ACHN (cell line): Measurements from ENCODE around the gene P2RX2.

Experiments
- DNase-seq: peaks from one replicate; pipeline ENCODE4 v3.0.0-alpha.2; 2015
- in situ Hi-C: cut with HindIII; loops from 2 replicates; pipeline ENCODE4 v1.10.0; 2017; ENCODE audit warnings: low sequenced_read_pairs, low pct_ligation_motif_present, low pct_unique_long_range_greater_than_20kb

P2RX2 gene

DNA sequence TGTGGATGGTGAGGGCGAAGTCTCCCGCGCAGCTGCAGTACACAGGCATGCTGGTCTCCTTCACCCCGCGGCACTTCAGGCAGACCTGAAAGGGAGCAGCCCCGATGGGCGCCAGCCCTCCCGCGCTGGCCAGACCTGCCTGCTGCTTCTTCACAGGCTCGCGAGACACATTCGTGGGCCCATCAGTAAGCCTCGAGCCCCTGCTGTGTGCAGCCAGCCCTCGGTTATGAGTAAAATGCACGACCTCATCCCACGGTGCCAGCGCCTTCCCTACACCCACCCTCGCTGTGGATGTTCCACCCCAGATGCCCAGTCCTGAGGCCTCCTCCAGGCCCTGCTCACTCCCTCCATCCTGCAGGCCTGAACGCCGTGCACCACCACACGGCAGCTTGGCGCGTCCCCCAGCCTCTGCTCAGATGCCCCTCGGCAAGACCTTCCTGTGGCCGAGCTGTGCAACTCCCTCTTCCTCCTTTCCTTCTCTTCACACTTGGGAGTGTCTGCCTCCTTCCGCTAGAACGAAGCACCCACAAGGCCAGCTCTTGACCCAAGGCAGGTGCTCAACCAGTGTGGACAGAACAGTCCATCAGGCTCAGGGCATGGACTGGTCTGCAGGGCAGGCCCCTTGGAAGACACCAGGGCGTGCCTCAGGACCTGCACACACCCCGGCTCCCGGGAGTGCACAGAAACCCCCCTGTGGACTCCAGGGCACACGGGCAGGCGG, 6.5 kb downstream of the P2RX2 start:
- DNase-seq, result no peak
- in situ Hi-C loops, result loop anchor here (25.0 kb wide), 1 partner anchor 488 kb away; the partner anchor contains the start of genes DDX51 and NOC4L

DNA sequence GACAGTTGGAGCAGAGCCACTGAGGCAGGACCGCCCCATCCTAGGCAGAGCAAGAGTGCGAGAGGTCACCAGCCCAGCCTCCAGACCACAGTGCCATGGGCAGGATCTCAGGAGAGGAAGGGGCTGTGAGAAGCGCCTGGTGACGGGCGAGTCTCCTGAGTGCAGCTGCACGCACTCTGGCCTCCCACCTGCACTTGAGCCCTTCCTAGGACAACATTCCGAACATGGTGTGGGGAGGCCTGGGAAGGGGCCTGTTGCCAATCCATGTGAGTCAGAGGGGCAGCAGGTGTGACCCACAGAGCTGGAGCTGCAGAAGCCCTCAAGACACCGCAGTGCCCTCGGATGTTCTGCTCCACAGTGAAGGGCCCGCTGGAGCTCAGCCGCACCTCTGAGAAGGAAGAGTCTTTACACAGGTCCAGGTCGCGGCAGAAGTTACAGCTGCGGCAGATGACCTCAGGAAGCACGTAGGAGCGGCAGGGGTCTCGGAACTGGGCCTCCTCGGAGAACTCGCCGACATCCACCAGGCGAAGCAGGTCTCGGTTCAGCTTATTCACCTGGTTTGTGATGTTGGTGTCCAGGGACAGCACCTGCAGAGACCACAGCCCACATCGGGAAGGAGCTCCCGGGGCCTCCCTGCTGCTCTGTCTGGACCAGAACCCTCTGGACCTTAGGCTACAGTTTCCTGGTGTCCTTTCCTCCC, 7.3 kb downstream of the P2RX2 start:
- DNase-seq, result no peak
- in situ Hi-C loops, result no loop called here

DNA sequence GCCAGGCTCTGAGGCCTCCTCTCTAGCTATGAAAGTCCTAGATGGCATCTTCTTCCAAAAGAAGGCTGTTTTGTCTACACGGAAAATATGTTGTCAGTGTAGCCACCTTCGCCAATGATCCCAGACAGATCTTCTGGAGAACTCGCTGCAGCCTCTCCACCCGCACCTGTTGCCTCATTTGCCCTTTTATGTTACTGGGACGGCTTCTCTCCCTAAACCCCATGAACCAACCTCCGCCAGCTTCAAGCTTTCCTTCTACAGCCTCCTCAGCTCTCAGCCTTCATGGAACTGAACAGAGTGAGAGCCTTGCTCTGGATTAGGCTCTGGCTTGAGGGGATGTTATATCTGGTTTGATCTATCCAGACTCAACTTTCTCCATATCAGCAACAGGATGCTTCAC, 10.8 kb downstream of the P2RX2 start:
- in situ Hi-C loops, result no loop called here
- DNase-seq, result no peak

DNA sequence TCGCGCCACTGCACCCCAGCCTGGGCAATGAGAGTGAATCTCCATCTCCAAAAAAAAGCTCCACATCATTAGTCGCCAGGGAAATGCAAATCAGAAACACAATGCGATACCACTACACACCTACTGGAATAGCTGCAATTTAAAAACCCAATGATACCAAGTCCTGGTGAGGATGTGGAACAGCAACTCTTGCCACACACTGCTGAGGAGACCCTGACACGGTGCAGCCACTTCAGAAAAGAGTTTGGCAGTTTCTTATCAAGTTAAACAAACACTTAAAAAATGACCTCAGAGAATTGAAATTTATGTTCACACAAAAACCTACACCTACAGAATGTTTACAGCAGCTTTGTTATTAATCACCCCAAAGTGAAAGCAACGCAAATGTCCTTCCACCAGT, 12.1 kb downstream of the P2RX2 start:
- no peak for DNase-seq
- in situ Hi-C loops, result no loop called here

DNA sequence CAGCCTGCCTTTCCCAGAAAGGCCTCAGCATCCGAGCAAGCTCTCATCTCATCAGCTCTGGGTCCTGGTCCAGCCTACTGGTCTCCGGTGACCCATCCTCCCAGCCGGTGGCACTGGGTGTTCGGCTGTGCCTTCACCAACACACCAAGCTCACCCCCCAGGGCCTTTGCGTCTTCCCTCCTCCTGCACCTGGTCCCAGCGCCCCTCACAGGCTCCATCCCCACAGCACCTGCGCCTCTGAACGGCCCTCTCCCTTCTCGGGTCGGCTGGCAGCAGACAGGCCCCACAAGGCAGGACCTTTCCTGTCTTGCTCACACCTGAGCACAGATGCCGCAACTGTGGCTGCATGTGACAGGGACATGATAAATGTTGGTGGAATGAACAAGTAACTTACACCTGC, 13.1 kb downstream of the P2RX2 start:
- no peak for DNase-seq
- in situ Hi-C loops, result no loop called here

DNA sequence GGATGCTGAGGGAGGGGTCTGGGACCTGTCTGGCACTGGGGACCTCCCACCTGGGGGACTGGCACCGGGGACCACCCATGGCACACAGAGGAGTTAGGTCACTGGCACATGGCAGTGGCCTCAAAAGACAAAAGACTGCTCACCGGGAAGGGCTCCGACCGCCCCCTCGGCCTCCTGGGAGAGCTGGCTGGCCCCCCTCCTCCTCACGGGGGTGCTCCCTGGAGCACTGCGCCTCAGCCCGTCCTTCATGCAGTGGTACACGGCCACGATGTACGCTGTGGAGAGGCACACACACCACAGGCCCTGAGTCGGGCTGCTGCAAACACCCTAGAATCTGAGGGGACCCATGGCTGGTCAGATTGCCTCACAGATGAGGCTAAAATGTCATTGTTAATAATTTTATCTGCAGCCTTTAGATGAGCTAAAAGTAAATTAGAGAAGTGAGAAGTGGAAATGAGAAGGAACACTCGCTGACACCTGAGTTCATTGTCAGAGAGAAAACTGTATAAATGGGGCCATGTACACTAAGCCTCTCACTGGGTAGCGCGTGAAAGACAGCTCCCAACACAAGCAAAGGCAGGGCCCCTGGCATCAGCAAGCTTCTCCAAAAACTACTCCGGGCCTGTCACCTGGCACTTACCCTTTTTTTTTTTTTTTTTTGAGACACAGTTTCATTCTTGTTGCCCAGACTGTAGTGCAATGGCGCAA, 14.1 kb downstream of the P2RX2 start:
- in situ Hi-C loops, result no loop called here
- no peak for DNase-seq

DNA sequence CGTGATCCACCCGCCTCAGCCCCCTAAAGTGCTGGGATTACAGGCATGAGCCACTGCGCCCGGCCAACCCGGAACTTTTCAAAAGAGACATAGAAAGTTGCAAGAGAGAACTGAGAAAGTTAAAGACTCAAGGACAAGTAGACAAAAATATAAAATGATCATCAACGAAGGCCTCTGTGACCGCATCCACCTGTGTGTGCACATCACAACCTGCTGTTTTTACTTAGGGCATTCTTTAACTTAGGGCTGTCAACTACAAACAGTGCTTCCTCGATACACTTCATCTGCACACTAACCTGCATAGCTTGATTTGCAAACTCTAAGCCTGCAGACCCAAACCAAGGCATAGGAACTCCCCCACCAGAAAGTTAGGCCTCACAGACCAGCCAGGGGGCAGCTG, 14.8 kb downstream of the P2RX2 start:
- DNase-seq, result no peak
- in situ Hi-C loops, result no loop called here

DNA sequence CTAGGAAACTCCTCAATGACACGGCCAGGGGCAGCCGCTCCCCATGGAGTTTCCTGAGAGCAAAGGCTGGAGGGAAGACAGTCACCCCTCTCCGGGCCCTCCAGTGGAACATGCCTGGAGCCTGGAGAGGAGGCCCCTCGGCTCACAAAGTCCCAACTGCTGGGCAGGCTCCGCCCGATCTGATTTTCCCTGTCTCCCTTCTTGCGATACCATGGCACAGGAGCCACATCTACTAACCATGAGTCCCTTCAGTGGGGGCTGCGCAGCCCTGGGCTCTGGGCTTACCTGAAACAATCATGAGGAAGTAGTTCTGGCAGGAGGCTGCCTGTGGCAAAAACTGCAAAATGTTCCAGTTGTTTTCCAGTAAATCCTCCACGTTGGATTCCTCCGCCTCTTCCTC, 15.3 kb downstream of the P2RX2 start:
- in situ Hi-C loops, result no loop called here
- DNase-seq, result no peak

DNA sequence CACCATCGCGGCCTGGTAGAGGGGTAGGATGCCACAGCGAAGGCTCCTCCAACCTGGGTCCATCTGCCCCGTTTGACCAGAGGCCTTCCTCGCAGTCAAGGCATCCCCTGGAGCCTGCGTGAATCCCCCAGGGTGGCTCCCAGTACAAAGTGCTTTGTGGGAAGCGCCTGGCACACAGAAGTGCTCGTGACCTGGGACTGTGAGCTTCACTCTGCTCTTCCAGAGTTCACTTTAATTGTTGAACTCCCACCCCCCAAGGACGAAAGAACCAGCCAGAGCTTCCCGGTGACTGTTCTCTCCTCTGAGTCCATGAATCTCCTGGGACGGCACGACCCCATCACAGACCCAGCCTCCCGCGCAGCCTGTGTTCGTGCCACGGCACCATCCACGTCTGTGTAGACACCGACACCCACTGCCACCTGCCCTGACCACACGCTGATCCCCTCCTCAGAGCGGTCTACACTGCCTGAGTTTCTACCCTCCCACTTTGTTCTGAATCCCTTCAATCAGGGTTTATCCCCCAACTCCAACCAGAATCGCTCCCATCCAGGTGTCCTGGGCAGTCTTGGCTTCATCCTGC, 15.9 kb downstream of the P2RX2 start:
- DNase-seq, result no peak
- in situ Hi-C loops, result no loop called here

DNA sequence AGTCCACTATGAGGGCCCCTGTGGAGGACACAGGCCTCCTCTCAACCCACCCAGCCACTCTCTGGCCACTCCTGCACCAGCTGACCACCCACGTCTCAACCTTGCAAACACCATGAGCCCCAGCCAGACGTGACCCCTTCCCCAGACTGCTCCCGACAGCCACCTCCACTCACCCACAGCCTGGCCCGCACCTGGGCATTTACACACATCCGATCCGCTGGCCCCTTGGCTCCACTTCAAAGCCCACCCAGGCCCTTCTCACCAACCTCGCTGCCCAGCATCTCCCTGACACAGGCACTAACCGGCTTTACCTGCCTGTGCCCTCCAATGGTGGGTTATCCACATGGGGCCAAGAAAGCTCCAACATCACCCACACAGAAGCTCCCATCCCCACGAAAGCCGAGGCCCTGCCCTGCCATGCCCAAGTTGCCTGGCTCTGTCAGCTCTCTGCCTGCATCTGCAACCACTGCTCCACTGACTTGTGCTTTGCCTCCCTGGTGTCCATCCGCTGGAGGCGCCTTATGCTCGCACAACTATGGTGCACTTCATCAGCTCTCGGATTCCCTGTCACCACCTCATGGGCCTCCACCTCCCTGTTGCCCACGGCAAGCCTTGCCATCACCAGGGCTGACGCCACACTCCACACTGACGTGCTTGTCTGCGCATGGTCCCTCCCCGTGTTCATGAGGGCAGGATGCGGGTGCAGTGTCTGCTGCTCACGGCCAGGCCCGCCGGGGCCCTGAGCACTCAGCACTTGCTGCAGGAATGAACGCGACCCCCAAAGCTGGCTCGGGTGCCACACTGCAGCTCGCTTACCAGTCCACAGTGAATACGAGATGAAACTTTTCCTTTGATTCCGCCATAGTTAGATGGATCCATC, 16.7 kb downstream of the P2RX2 start:
- in situ Hi-C loops, result no loop called here
- no peak for DNase-seq

DNA sequence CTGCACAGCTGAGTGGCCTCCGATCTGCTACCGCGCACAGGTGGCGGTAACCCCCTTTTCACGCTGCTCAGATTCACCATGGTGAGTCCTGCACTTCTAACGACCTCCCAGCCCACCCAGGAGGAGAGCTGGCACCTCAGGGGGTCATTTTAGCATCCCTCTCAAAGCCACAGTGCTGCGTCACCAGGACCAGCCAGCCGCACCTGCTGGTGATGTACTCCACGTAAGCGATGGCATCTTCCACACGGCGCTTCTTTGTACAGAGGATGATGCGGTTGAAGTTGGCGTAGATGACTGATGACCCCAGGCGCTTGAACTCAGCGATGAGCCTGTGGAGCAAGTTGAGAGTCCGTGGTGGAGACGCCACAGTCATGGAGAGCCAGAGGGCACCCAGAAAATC, 19.2 kb downstream of the P2RX2 start:
- no peak for DNase-seq
- in situ Hi-C loops, result no loop called here

DNA sequence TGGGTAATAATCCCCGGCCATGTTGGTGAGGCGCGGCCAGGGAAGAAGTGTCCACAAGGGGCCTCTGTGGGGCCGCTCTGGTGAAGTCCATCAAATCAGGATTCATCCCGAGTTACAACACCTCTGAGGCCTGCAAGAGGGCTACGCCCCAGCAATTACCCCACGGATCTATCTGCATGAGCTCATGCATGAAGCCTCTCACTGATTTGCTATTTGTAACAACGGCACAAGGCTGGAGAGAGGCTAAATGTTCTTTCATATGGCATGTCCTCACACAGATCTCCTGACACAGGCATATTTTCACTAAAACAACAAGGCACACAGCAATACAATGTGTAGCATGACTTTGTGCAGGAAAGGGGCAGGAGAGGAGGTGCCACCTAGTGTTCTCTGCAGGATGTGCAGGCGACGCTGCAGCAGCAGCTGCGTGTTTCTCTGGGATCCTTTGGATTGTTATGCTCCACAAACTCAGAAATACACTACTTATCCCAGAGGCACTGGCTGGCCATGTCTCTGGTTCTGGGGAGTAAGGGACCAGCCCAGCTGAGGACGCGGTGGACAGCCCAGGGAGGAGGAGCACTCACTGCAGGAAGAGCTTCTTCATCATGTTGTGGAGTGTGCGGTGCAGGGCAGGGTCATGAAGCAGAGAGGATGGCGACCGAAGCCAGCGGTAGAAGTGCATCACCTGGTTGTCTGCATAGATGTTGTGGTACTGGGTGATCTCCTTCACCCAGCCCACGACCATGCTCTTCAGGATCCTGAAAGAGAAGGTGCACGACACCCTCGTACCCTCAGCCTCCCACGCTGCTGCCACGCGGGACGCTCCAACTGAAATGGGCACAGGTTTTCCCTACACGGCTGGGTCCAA, 20.2 kb downstream of the P2RX2 start:
- DNase-seq, result peak; percentile 47
- in situ Hi-C loops, result no loop called here

DNA sequence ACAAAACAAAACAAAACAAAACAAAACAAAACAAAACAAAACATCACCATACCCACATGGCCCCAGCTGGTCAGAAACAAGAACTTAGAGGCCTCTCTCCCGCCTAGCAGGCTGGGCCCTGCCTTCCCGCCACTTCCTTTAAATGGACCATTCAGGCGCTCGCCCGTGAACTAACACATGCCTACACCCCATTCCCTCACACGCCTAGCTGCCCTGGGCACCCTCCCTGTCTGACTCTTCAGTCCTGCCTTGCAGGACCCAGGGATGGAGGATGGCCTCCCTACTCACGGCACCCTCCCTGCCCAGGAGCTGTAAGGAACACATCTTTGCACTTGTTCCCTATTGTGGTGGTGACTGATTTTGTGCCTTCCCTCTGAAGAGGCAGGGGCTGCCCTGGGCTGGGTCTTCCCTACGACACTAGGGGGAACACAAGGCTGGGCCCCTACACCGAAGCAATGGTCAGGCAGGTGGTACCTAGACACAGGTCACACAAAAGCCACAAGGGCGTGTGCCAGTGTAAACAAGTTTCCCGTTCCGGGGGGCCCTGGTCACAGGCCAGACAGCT, 21.5 kb downstream of the P2RX2 start:
- in situ Hi-C loops, result no loop called here
- DNase-seq, result no peak

DNA sequence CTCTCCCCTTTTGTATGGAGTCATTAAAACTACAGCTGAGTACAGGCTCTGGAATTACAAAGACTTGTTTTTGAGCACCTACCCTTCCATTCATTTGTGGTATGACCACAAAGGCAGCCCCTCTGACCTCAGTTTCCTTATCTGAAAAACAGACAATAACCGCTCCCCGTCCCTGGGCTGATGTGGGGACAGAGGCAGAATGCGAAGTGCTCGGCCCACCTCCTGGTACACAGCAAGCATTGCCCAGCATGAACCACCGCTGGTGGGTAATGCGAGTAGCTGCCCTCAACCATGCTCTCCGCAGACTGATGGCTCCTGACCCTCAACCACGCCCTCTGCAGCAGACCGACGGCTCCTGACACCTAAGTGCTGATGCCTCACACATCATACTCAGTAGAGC, 22.4 kb downstream of the P2RX2 start:
- DNase-seq, result no peak
- in situ Hi-C loops, result no loop called here

DNA sequence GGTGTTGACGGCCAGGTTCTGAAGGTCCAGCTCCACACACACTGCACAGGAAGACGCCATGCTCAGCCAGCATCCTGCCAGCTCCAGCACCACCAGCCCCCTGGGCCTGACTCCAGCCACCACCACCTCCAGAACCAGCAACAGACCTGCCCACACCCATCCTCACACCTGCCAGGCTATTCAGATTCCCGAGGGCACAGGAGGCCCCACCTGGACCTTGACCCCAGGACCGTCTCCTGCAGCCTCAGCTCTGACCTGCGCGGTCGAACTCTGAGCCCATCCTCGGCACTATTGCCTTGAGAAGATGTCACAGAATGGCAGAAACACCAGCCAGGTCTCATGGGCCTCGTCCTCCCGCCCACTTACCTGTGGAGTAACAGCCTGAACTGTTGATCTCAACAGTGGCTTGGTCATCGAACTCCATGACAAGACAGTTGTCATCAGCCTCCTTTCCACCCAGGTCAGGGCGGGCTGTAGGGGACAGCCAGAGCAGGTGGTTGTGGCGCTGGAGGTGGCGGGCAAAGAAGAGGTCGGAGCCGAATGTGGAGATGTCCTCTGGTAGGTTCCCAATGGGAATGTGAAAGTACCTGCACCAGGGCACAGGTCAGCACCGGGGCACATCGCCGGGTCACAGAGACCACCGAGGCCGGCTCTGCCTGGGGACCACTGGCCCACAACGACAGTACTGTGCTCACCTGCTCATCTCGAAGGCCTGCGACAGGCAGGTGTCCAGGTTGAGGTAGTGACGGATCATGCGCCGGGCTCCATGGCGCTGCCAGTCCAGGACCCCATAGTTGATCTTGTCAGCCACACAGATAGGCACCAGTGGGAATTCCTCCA, 23.5 kb downstream of the P2RX2 start:
- in situ Hi-C loops, result no loop called here
- DNase-seq, result no peak
